Measurements from ENCODE around the gene DYNLRB1.

GRCh38 chr20:34582911-34583310, 66.7 kb downstream of the DYNLRB1 start:
- TF ChIP-seq POLR2A (IDR thresholded peaks at IDR 0.05; ENCODE audit: low read depth, low read length), result no peak
- no peak for TF ChIP-seq STAT1 (conservative IDR thresholded peaks at IDR 0.05)
- no peak for TF ChIP-seq SUZ12 (IDR thresholded peaks at IDR 0.05; ENCODE audit: unreplicated experiment)
- TF ChIP-seq, protein P1, sequence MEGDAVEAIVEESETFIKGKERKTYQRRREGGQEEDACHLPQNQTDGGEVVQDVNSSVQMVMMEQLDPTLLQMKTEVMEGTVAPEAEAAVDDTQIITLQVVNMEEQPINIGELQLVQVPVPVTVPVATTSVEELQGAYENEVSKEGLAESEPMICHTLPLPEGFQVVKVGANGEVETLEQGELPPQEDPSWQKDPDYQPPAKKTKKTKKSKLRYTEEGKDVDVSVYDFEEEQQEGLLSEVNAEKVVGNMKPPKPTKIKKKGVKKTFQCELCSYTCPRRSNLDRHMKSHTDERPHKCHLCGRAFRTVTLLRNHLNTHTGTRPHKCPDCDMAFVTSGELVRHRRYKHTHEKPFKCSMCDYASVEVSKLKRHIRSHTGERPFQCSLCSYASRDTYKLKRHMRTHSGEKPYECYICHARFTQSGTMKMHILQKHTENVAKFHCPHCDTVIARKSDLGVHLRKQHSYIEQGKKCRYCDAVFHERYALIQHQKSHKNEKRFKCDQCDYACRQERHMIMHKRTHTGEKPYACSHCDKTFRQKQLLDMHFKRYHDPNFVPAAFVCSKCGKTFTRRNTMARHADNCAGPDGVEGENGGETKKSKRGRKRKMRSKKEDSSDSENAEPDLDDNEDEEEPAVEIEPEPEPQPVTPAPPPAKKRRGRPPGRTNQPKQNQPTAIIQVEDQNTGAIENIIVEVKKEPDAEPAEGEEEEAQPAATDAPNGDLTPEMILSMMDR (IDR thresholded peaks at IDR 0.05 in 2 of 3, conservative IDR thresholded peaks at IDR 0.05 in 1 of 3; ENCODE audit: control insufficient read depth in 2 of 3, extremely low read depth in 1 of 3, insufficient read depth in 1 of 3, low read depth in 3 of 3, low read length in 3 of 3), result no peak
- TF ChIP-seq NRF1 (conservative IDR thresholded peaks at IDR 0.05; ENCODE audit: low read depth, low read length), result no peak
- no peak for TF ChIP-seq SRF (IDR thresholded peaks at IDR 0.05; ENCODE audit: low read depth in 2 of 2, low read length in 2 of 2)
- TF ChIP-seq BHLHE40 (IDR thresholded peaks at IDR 0.05; ENCODE audit: borderline replicate concordance in 1 of 2, low read depth in 2 of 2, low read length in 1 of 2), result no peak
- TF ChIP-seq EZH2 (IDR thresholded peaks at IDR 0.05; ENCODE audit: borderline replicate concordance, control insufficient read depth, low read depth, low read length), result no peak
- no peak for TF ChIP-seq ZSCAN29 (IDR thresholded peaks at IDR 0.05)
- TF ChIP-seq HCFC1 (IDR thresholded peaks at IDR 0.05; ENCODE audit: low read length), result no peak
